Measurements from ENCODE around the gene RINT1.
"Not testable (repeated sequence)": the region's sequence is repeated elsewhere in the genome, so short reads cannot be mapped to it uniquely, and the experiment has no call there.

RINT1 gene

DNA sequence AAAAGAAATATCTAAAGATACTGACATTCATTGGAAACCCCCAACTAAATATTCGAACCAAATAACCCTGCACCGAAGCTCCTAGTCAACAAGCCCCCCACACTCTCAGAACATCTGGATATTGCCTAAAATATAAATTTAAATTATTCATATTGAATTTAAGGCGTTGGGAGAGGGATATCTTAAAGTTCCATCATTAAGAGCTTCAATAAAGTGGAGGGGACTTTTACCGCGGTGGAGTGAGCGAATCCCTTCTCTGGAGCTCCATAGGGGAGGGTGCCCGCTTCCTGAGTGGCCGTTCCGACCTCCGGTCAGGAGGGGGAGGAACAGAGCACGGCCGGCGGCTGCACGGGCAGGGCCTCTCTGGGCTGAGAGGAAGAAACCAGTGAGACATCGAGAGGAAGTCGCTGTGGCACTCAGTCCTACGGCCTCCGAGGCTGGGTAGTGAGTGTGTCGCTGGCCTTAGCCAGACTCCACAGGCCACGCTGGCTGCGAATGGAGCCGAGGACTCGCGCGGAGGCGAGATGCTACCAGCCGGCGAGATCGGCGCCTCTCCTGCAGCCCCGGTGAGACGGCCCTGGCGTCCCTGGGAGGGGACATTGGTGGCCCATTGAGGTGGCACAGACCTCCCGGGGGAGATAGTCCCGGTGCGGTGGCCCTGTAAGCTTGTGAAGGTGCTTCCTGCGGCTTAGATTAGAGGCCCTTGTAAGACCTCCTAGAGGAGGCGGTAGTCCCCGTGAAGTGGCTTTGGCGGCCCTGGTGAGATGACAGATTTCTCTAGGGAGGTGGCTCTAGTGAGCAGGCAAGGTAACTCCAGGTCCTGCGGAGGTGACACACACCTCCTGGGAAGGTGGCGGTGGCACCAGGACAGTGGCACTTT lies at the start of gene RINT1:
Gene RINT1 (plus strand): TSS at position 410 of the 880 bp plus-strand sequence. CDS start 115 bp downstream, at position 525.
- peak; percentile 87 for DNase-seq (ENCODE audit: low read depth)

DNA sequence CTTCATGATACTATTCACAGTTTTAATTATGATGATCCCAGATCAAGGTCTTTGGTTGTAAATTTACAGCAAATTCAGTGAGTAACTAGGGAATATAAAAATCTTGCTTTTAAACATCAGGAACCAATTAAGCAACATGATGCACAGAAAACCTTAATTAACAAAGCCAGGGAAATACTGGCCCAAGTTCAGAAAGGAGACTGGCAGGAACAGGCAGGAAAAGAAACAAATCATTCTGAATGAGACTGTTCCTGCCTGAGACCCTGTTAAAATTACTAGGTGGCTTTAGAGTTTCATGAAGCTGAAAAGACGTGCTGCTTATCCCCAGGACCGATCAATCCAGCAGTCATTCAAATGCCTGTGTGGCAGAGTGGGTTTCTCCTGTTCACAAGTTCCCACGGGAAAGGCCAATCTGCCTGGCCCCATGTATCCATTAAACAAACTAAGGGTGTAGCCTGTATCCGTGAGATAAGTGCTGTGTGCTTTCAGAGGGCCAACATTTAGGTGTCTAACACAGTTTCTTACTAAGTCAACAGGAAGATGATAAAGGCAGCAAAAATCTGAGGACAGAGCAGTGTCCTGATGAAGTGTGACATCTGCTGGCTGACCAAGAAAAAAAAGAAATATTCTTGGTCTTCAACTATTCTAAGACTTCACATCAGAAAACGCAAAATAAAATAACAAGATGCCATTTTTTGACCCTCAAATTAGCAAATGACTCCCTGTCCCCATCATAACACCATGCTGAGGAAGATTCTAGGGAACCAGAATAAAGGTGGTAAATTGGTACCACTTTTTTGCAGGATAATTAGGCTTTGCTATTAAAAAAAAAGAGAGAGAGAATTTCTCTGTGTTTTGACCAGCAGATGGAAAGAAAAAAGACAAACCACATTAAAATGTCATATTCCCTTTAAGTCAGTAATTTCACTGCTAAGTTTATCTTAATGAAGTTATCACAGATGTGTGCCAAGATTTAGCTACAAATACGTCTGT lies 44.1 kb upstream of the RINT1 start:
- DNase-seq (ENCODE audit: low read depth) = no peak

DNA sequence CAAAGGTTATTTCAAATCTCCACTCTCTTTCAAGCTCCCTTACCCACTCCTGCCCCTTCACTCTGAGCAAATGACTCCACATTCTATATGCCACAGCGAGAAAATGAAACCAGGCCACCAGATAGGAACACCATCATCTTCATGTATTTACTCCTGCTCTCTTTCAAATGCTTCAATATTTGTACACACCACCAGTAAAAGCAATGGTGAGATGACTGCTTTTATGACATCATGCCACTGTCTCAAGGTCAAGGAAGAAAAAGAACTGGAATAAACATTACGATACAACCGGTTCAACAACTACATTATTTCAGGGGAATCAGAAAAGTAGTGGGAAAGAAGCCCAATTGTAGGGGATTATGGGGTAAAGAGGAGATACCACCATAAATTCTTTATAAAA lies 42.6 kb upstream of the RINT1 start:
- no peak for DNase-seq (ENCODE audit: low read depth)

DNA sequence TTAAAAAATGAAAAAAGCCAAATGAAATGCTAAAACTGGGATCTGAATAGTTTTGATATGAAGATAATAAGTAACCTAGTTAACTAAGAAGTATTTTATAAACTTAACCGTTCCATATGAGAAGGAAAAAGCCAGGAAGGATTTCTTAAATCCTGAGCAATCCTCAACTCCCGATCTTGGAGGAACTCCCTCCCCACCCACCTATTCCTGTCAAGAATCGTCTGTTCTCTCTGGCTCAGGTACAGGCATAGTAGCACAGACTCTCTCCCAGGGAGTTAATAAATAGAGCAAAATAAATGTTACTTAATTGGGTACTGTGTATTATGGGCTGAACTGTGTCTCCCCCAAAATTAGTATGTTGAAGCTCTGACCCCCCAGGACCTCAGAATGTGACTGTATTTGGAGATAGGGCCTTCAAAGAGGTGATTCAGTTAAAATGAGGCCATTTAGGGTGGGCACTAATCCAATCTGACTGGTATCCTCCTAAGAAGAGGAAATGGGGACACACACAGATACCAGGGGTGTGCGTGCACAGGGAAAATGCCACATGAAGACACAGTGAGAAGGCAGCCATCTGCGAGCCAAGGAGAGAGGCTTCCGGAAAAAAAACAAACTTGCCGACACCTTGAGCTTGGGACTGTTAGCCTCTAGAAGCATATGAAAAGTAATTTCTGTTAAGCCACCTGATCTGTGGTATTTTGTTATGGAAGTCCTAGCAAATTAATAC lies 38.6 kb upstream of the RINT1 start:
- no peak for DNase-seq (ENCODE audit: low read depth)

DNA sequence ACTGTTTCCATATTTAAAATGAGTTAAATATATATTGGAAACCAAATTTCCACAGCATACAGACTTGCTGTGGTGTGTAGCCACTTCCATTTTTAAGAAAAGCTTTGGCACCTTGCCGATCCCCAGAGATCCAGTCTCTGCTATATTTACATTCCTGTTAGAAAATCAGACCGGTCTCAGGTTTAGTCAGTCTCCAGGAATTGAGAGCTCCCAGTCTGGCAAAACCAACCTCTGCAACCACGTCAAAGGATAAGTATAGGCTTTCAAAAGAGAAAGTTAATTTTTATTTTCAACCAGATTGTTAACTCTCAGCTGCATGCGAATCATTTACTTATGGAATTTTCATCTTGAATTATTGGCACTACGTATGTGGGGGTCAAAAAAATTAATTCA lies 38.1 kb upstream of the RINT1 start:
- no peak for DNase-seq (ENCODE audit: low read depth)

DNA sequence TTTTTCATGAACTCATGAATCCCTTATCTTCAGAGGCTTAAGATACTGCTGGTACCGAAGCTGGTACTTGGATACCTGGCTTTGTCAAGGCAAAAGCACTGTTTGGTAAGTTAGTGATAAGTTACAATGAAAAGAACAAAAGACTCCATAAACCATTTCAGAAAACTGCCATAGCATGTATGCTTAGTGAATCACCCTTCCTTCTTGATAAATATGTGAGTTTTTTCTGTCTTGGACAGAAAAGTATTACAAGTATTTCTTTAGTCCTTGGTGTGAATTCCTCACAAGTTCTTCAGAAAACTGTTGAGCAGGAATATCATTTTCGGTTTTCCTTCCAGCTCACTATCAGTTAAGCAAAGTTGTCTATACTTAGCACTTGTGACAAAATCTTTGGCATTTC lies 35.5 kb upstream of the RINT1 start:
- DNase-seq (ENCODE audit: low read depth) = no peak

DNA sequence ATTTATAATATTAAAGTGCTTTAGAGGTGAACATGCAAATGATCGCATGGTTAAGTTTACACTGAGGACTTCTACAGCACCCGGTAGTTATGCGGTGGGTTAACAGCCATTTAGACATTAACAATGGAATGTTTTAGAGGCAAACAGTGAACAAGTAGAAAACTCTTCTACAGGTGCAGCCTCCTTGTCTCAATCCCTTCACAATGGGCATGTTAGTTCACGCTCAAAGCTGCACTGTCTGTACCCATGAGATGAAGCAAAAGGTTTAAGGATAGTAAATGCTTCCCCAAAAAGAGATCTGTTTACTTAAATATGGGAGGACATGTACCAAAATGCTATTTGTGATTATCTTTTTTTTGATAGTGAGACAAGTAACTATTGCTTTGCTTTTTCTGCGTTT lies 35.0 kb upstream of the RINT1 start:
- no peak for DNase-seq (ENCODE audit: low read depth)

DNA sequence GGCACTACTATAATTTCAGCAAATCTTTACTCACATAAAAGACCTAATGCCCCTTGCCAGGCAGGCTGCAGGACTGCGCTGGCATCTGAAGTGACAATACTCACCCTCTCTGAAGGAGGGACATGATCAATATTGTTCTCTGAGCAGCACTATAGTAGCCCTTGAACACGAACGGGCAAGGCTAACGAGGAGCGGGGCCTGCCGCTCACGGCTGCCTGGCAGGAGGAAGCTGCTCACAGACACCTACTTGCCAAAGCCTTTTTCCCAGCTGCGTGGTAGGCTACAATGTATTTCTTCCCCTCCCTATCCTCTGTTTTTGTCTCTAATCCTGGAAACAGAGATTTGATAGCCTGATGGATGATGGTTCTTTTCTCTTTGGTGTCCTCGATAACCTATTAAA lies 29.8 kb upstream of the RINT1 start:
- DNase-seq (ENCODE audit: low read depth) = no peak

DNA sequence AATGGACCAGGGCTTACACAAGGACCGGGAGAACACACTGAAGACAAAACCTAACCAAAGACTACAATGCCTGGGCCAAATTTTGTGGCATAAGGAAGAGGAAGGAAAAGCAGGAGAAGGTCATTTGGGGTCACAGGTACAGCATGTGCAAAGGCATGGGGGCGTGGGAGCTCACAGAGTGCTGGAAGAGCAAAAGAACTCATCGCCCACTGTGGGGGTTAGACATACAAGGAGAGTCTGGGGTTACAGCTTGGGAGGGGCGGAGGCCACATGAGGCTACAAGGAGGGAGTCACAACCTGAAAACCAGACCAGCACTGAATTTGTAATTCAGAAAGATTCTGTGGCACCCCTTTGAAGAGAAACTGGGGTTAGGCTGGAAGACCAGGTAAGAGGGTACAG lies 19.6 kb upstream of the RINT1 start:
- no peak for DNase-seq (ENCODE audit: low read depth)

DNA sequence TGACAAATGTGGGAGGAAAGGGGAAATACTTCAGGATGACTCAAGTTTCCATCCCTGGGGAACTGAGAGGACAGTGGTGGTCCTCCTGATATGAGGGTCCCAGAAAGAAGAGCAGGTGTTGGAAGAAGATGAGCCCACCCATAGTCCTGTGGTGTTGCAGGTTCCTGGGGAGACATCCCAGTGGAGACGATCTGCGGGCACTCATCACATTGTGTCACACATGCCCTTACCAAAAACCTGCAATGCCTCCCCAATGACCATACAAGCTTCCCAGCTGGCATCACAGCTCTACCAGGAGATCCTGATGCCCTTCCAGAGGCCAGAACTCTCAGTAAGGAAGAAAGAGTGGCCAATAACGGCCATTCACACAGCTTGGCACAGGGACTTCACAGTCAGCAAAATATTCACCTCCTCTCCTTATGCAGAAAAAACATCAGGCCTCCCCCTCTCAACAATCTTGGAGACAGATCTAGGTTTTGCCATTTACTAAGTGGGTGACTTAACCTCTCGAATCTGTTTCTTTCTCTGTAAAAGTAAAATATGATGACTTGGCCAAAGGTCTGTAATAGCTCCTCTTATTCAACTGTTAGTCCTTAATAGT lies 19.0 kb upstream of the RINT1 start:
- no peak for DNase-seq (ENCODE audit: low read depth)

DNA sequence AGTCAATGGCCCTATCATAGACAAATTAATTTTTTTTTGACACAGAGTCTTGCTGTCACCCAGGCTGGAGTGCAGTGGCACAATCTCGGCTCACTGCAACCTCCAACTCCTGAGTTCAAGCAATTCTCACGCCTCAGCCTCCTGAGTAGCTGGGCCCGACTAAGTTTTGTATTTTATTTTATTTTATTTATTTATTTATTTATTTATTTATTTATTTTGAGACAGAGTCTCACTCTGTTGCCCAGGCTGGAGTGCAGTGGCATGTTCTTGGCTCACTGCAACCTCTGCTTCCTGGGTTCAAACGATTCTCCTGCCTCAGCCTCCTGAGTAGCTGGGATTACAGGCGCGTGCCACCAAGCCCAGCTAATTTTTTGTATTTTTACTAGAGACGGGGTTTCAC lies 16.4 kb upstream of the RINT1 start:
- DNase-seq (ENCODE audit: low read depth) = not testable (repeated sequence)

DNA sequence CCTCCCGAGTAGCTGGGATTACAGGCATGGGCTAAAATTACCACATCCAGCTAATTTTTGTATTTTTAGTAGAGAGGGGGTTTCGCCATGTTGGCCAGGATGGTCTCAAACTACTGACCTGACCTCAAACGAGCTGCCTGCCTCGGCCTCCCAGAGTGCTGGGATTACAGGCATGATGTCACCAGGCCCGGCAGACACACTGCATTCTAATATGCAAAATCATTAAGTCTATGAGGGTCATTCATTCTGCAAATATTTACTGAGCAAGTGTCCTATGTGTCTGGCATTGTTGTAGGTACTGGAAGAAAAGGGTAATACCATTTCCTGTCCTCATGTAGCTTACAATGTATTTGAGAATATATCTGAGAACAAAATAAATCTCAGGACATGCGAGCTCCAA lies 12.6 kb upstream of the RINT1 start:
- DNase-seq (ENCODE audit: low read depth) = no peak

DNA sequence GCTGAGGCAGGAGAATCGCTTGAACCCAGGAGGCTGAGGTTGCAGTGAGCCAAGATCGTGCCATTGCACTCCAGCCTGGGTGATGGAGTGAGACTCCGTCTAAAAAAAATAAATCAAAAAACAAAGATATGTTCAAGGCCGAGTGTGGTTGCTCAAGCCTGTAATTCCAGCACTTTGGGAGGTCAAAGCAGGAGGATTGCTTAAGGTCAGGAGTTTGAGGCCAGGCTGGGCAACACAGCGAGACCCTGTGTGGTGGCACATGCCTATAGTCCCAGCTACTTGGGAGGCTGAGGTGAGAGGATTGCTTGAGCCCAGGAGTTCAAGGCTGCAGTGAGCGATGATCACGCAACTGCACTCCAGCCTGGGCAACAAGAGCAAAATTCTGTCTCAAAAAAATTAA lies 11.4 kb upstream of the RINT1 start:
- DNase-seq (ENCODE audit: low read depth) = not testable (repeated sequence)

DNA sequence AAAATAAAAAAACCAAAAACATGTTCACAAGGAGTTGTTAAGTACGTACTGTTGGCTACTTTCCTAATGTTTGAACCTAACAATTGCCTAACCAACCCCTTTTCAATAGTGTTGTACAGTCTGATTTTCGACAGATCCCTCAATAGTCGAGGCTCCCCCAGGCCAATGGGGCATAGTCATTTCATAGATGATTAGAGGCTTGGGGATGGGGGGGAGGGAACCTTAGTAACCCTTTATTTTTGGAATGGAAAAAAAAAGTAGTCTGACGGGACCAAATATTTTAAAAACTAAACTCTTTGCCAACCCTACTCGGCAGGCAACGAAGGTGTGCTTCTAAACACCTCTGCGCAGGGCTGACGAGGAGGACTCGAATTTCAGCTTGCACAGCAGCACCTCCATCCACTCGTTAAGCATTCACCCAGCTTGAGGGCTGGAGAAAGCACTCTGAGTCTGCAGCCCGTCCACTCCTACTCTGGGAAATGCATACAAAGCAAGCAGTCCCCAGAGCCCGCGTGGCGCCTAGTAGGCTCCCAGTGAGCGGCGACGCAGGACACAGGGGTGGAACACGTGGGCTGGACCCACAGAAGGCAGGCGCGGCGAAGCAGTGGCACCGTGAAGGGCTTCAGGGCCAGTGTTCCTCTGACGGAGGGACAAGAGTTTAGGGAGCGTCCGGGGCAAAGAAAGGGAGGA lies 10.8 kb upstream of the RINT1 start:
- DNase-seq (ENCODE audit: low read depth) = peak; percentile 35

DNA sequence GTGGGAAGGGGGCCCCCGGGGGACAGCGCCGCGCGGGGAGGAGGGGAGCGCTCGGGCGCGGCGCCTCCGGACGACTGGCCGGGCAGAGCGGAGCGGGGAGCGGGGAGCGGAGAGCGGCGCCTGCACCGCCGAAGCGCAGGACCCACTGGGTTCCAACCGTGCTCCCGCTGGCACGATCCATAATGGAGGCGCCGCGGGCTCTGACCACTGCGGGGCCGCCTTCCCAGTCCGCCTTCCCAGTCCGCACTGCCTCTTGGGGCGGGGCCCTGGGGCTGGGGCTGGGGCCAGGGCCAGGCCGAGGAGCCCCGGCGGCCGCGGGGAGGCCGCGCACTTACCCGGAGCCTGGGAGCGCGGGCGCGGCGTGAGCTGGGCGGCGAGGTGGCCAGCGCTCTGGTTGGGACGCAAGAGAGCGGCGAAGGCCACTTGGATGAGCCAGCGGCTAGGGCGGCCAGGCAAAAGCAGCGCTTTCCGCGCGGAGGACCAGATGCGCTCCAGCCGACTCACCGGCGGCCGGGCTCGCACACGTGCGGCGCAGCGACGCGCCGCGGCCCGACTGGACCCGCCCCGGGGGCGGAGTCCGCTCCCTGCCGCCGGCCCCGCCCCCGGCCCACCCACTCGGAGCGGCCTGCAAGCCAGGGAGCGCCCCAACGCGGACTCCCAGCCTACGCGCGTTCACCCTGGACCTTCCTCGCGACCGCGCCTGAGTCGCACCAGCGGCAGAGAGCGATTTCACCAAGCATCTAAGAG lies 10.1 kb upstream of the RINT1 start, which contains the start of gene PUS7:
Gene PUS7 (minus strand): TSS at position 555 of the 747 bp plus-strand sequence. CDS start 13,759 bp downstream, outside the sequence.
- peak; percentile 80 for DNase-seq (ENCODE audit: low read depth)

DNA sequence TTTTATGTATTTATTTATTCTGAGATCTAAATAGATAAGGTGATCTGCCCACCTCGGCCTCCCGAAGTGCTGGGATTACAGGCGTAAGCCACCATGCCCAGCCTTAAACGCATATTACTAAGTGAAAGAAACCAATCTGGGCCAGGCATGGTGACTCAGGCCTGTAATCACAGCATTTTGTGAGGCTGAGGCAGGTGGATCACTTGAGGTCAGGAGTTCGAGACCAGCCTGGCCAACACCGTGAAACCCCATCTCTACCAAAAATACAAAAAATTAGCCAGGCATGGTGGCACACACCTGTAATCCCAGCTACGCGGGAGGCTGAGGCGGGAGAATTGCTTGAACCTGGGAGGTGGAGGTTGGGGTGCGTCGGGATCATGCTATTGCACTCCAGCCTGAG lies 7.6 kb upstream of the RINT1 start:
- not testable (repeated sequence) for DNase-seq (ENCODE audit: low read depth)

DNA sequence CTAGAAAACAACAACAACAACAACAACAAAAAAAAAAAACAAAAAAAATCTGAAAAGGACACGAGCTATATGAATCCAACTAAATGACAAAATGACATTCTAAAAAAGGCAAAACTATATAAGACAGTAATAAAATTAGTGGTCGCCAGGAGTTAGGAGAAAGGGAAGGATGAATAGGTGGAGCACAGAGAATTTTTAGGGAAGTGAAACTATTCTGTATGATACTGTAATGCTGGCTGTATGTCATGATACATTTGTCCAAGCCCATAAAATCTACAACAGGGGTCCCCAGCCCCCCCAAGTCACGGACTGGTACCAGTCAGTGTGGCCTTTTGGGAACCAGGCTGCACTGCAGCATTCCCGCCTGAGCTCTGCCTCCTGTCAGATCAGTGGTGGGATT lies 7.2 kb upstream of the RINT1 start:
- DNase-seq (ENCODE audit: low read depth) = no peak

DNA sequence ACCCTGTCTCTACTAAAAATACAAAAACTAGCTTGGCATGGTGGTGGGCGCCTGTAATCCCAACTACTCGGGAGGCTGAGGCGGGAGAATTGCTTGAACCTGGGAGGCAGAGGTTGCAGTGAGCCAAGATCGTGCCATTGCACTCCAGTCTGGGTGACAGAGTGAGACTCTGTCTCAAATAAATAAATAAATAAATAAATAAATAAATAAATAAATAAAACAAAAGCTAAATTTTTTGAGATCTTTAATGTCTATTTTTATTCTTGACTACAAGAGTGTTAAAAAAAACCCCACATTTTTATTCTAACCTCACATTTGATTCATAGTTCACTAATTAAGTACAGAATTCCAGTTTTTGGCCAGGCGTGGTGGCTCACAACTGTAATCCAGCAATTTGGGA lies 4.3 kb upstream of the RINT1 start:
- not testable (repeated sequence) for DNase-seq (ENCODE audit: low read depth)

DNA sequence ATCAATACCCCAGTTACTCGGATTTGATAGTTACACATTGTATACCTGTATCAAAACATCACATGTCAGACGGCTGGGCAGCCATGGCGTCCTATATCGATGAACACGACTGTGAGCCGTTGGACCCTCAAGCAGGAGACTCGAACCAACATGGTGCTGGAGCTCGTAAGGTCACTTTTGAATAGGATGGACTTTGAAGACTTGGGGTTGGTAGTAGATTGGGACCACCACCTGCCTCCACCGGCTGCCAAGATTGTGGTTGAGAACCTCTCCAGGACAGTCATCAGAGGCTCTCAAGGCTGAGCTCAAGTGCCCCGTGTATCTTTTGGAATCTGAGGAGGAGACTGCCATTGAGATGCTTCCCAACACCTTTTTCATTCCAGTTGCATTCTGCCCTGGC lies 1.9 kb upstream of the RINT1 start:
- DNase-seq (ENCODE audit: low read depth) = no peak

DNA sequence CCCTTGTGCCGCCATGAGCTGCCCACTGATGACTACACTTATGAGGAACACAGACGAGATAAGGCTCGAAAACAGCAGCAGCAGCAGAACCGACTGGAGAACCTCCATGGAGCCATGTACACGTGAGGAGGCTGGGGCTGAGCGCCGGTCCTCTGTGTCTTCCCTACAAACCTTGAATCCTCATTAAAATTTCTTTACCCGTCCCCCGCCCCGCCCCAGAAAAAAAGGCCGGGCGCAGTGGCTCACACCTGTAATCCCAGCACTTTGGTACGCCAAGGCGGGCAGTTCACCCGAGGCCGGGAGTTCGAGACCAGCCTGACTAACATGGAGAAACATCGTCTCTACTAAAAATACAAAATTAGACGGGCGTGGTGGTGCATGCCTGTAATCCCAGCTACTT lies 1.5 kb upstream of the RINT1 start:
- DNase-seq (ENCODE audit: low read depth) = no peak
